Transverse colon (tissue), 4 donors: ENCODE results near the gene IRF2. TPM values are rescaled to one million over a fixed set of nuclear protein-coding genes. Genes with fewer than 3 reads are reported as not detected.

Experiments used
- DNase-seq: peaks from one replicate; pipeline ENCODE4 v3.0.0-alpha.2; 2019
- H3K27ac ChIP-seq, 4 donors: fragments of 200-600 bp; sonication (generic); 2 replicates each; pipeline ENCODE4 v1.5.1; 2016 to 2018; ENCODE audit warnings: inconsistent platforms in 4 of 4
- H3K27me3 ChIP-seq: fragments of 200-600 bp; sonication (generic); 2 replicates; pipeline ENCODE4 v1.5.1; 2017; ENCODE audit warnings: inconsistent platforms
- H3K36me3 ChIP-seq, 4 donors: fragments of 200-600 bp; sonication (generic); 2 replicates each; pipeline ENCODE4 v1.5.1; 2017 to 2019; ENCODE audit warnings: inconsistent platforms in 4 of 4
- H3K4me1 ChIP-seq, 4 donors: fragments of 200-600 bp; sonication (generic); 2 replicates each; pipeline ENCODE4 v1.5.1; 2017 to 2020; ENCODE audit warnings: inconsistent platforms in 4 of 4
- H3K4me3 ChIP-seq, 4 donors: fragments of 200-600 bp; sonication (generic); 1 replicate in 1 of 4; 2 replicates in 3 of 4; pipeline versions ENCODE4 v1.5.1 to v1.6.1; 2017 to 2019; ENCODE audit warnings: inconsistent platforms in 4 of 4
- H3K9me3 ChIP-seq, 2 donors: fragments of 200-600 bp; sonication (generic); 2 replicates each; pipeline ENCODE4 v1.5.1; 2017 to 2019; ENCODE audit warnings: inconsistent platforms in 2 of 2
- CTCF ChIP-seq, 5 experiments: fragments of 200-600 bp in 3 of 5; fragments of 450-650 bp in 2 of 5; sonication (generic) in 3 of 5; IDR thresholded peaks; 1 replicate in 2 of 5; 2 replicates in 3 of 5; pipeline ENCODE4 v1.5.1; 2016 to 2017; ENCODE audit warnings: antibody characterized with exemption in 5 of 5, inconsistent platforms in 3 of 5, mild to moderate bottlenecking in 2 of 5, moderate library complexity in 1 of 5
- EP300 ChIP-seq: sonication (generic); formaldehyde crosslinking; IDR thresholded peaks from one replicate; pipeline ENCODE4 v1.6.1; 2017; ENCODE audit warnings: antibody characterized with exemption, low read depth
- POLR2A ChIP-seq: fragments of 450-650 bp; IDR thresholded peaks from one replicate; pipeline ENCODE4 v1.6.1; 2016; ENCODE audit warnings: antibody characterized with exemption, mild to moderate bottlenecking, moderate library complexity
- POLR2AphosphoS5 ChIP-seq, 3 donors: sonication (generic); formaldehyde crosslinking; IDR thresholded peaks; one replicate each; pipeline ENCODE4 v1.6.1; 2016; ENCODE audit warnings: antibody characterized with exemption in 3 of 3
- WGBS, 2 donors: methylation state at CpG; one replicate each; pipeline ENCODE4 v1.1.5; 2018; ENCODE audit warnings: low coverage in 1 of 2; 5-methylcytosine and 5-hydroxymethylcytosine counted together
- in situ Hi-C, 4 donors: fragments of 200-750 bp; cut with MboI; loops; one replicate each; pipeline versions ENCODE4 v1.15.0 to v1.15.1; 2017; ENCODE audit warnings: low sequenced_read_pairs in 3 of 4, low pct_ligation_motif_present in 1 of 4, low pct_unique_long_range_greater_than_20kb in 1 of 4
- intact Hi-C: fragments of 100-400 bp; cut with DNase I; formaldehyde crosslinking; loops from one replicate; pipeline ENCODE4 v1.15.1; 2023; ENCODE audit warnings: low total_unique reads
- total RNA-seq, 4 donors: library from RNA; depleted of rRNA; stranded (reverse); fragments of >200 nt; gene quantifications; one replicate each; pipeline ENCODE4 v1.1.0, GENCODE V29; 2016

The IRF2 gene
- total RNA-seq, 4 donors from 2014 or later, result 15.3 to 85.3 (median 42.5) TPM

DNA sequence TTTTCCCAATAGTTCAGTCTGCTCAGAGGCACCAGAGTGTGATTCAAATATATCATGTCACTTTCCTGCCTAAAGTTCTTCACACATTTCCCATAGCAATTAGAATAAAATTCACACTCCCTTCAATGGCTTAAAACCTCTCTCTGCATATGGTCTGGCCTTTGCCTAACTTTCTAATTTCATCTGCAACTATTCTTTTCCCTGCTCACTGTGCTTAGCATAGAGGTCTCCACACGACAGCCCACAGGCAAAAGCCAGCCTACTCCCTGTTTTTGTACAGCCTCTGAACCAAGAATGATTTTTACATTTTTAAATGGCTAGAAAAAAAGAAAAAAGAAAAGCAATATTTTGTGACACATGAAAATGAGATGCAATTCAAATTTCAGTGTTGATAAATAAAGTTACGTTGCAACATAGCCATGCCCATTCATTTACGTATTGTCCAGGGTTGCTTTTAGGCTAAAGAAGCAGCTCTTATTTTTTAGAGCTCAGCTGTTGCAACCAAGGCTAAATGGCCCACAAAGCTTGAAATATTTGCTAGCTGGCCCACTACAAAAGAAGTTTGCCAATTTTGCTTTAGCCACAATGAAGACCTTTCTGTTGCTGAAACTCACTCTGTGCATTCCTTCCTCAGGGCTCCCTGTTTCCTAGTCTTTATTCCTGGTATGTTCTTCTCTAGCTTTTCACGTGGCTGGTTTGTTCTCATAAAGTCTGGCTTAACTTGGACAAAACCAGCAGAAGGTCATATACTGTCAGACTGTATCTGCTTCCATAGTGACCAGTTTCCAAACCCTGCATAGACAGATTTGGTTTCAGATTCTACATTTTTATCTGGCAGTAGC lies 26.6 kb upstream of the IRF2 start:
- 90 to 95% methylated on average over 4 of the region's 4 CpGs for WGBS, 2 donors
- no peaks in the 10 kb centered on the region for H3K9me3 ChIP-seq
- H3K36me3 ChIP-seq, result no peaks in the 10 kb centered on the region
- intact Hi-C loops (no loop called here), in situ Hi-C loops (no loop called here)
- TF ChIP-seq POLR2AphosphoS5 (IDR thresholded peaks at IDR 0.05) (no peak), POLR2A (no peak), EP300 (no peak), CTCF (IDR thresholded peaks at IDR 0.05) (no peak)
- no peak overlapping the region for H3K27ac ChIP-seq
- no peak for DNase-seq
- no peaks in the 10 kb centered on the region for H3K27me3 ChIP-seq
- peaks cover 0 to 3% (median 0%) of the 10 kb centered on the region in 4 donors for H3K4me1 ChIP-seq
- H3K4me3 ChIP-seq, result no peak overlapping the region

DNA sequence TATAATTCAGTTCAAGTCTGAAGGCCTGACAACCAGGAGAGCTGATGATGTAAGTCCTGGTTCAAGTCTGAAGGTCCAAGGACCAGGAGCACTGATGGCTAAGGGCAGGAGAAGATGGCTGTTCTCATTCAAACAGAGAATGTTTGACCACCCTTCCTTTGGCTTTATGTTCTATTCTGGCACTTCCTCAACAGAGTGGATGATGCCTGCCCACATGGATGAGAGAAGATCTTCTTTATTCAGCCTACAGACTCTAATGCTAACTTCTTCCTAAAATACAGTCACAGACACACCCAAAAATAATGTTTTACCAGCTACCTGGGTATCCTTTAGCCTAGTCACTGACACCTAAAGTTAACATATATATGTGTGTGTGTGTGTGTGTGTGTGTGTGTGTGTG lies 25.6 kb upstream of the IRF2 start:
- TF ChIP-seq POLR2AphosphoS5 (IDR thresholded peaks at IDR 0.05), result no peak
- TF ChIP-seq POLR2A, result no peak
- no peak for TF ChIP-seq EP300
- no peak for TF ChIP-seq CTCF (IDR thresholded peaks at IDR 0.05)
- Histone ChIP-seq H3K4me3 (no peak overlapping the region), H3K36me3 (no peaks in the 10 kb centered on the region), H3K27ac (no peak overlapping the region), H3K27me3 (no peaks in the 10 kb centered on the region), H3K9me3 (no peaks in the 10 kb centered on the region), H3K4me1 (peaks cover 0 to 3% (median 0%) of the 10 kb centered on the region in 4 donors)
- no peak for DNase-seq
- intact Hi-C loops (no loop called here), in situ Hi-C loops (no loop called here)

GRCh38 chr4:184498598-184498997 lies 24.2 kb upstream of the IRF2 start:
- TF ChIP-seq POLR2AphosphoS5 (IDR thresholded peaks at IDR 0.05), result no peak
- TF ChIP-seq CTCF (IDR thresholded peaks at IDR 0.05), result no peak
- TF ChIP-seq POLR2A, result no peak
- TF ChIP-seq EP300, result no peak
- DNase-seq, result no peak

GRCh38 chr4:184489771-184490170 lies 15.4 kb upstream of the IRF2 start:
- no peak overlapping the region for H3K4me3 ChIP-seq
- no peak for DNase-seq
- no peaks in the 10 kb centered on the region for H3K27me3 ChIP-seq
- no peak overlapping the region for H3K27ac ChIP-seq
- intact Hi-C loops, result no loop called here
- no peaks in the 10 kb centered on the region for H3K4me1 ChIP-seq
- TF ChIP-seq POLR2AphosphoS5 (IDR thresholded peaks at IDR 0.05), result no peak
- TF ChIP-seq CTCF (IDR thresholded peaks at IDR 0.05), result no peak
- no peak for TF ChIP-seq EP300
- TF ChIP-seq POLR2A, result no peak
- H3K9me3 ChIP-seq, result no peaks in the 10 kb centered on the region
- 93% methylated on average over 3 to 8 of the region's 8 CpGs for whole genome bisulfite sequencing, 2 donors
- no peaks in the 10 kb centered on the region for H3K36me3 ChIP-seq
- in situ Hi-C loops, result no loop called here

More at GRCh38 chr4:184498598-184498997, 24.2 kb upstream of the IRF2 start:
- intact Hi-C loops (no loop called here), in situ Hi-C loops (no loop called here)
- Histone ChIP-seq H3K36me3 (no peaks in the 10 kb centered on the region), H3K4me1 (peaks cover 0 to under 1% (median 0%) of the 10 kb centered on the region in 4 donors), H3K9me3 (no peaks in the 10 kb centered on the region), H3K4me3 (no peak overlapping the region), H3K27me3 (no peaks in the 10 kb centered on the region), H3K27ac (no peak overlapping the region)
- 96 to 100% methylated on average over 1 to 8 of the region's 10 CpGs for WGBS, 2 donors
